Measurements from ENCODE around the gene CREBBP.

The CREBBP gene

GRCh38 chr16:3701531-3701930, 179.0 kb downstream of the CREBBP start:
- DNase-seq: no peak

GRCh38 chr16:3698941-3699340, 181.6 kb downstream of the CREBBP start:
- no peak for DNase-seq

GRCh38 chr16:3696425-3697218, 183.9 kb downstream of the CREBBP start:
- no peak for DNase-seq

- no peak for DNase-seq
Measured at GRCh38 chr16:3695610-3696369, 184.7 kb downstream of the CREBBP start.

- no peak for DNase-seq
Measured at GRCh38 chr16:3694051-3694450, 186.5 kb downstream of the CREBBP start.

- no peak for DNase-seq
Measured at GRCh38 chr16:3691761-3692160, 188.8 kb downstream of the CREBBP start.

GRCh38 chr16:3690980-3691720, 189.4 kb downstream of the CREBBP start:
- no peak for DNase-seq

GRCh38 chr16:3690470-3690928, 190.0 kb downstream of the CREBBP start:
- DNase-seq: peak; percentile 37

GRCh38 chr16:3689731-3690130, 190.8 kb downstream of the CREBBP start:
- no peak for DNase-seq

- no peak for DNase-seq
Measured at GRCh38 chr16:3687792-3688191, 192.7 kb downstream of the CREBBP start.

GRCh38 chr16:3687021-3687420, 193.5 kb downstream of the CREBBP start:
- DNase-seq: no peak

- DNase-seq: no peak
Measured at GRCh38 chr16:3681206-3681605, 199.3 kb downstream of the CREBBP start.

GRCh38 chr16:3677994-3678393, 202.5 kb downstream of the CREBBP start:
- DNase-seq: no peak

- DNase-seq: no peak
Measured at GRCh38 chr16:3675601-3676130, 204.8 kb downstream of the CREBBP start.
